OCI-LY1 (cell line): Measurements from ENCODE around the gene ALDH3A1.

Experiments used
- H2AFZ ChIP-seq: fragments of 200-600 bp; sonication (generic), shearing (Covaris generic); 2 replicates; pipeline ENCODE4 v1.6.0; 2014; ENCODE audit warnings: antibody characterized with exemption, mild to moderate bottlenecking, low read length
- H3F3A ChIP-seq: fragments of 200-600 bp; sonication (generic), shearing (Covaris generic); 2 replicates; pipeline ENCODE4 v1.6.0; 2014; ENCODE audit warnings: mild to moderate bottlenecking, antibody characterized with exemption, low read length, moderate library complexity; ENCODE audit not compliant: insufficient read depth
- H3K27ac ChIP-seq: fragments of 200-600 bp; sonication (generic); 2 replicates; pipeline ENCODE4 v1.5.1; 2014; ENCODE audit warnings: low read length, mixed run types, mild to moderate bottlenecking, low read depth; ENCODE audit not compliant: poor library complexity, severe bottlenecking
- H3K27me3 ChIP-seq: fragments of 200-600 bp; sonication (generic); 2 replicates; pipeline ENCODE4 v1.6.0; 2014; ENCODE audit warnings: antibody characterized with exemption, mild to moderate bottlenecking, low read length, moderate library complexity; ENCODE audit not compliant: insufficient read depth
- H3K36me3 ChIP-seq: fragments of 200-600 bp; sonication (generic); 2 replicates; pipeline ENCODE4 v1.6.1; 2014; ENCODE audit warnings: mild to moderate bottlenecking, antibody characterized with exemption, low read length, moderate library complexity, mixed read lengths; ENCODE audit not compliant: insufficient read depth
- H3K4me1 ChIP-seq: fragments of 200-600 bp; sonication (generic); 2 replicates; pipeline ENCODE4 v1.5.1; 2014; ENCODE audit warnings: mild to moderate bottlenecking, low read length, moderate library complexity; ENCODE audit not compliant: insufficient read depth, severe bottlenecking
- H3K4me2 ChIP-seq: fragments of 200-600 bp; sonication (generic), shearing (Covaris generic); 2 replicates; pipeline ENCODE4 v1.6.1; 2014; ENCODE audit warnings: low read length
- H3K4me3 ChIP-seq: fragments of 200-600 bp; sonication (generic); 2 replicates; pipeline ENCODE4 v1.5.1; 2014; ENCODE audit warnings: low read length, low read depth, mild to moderate bottlenecking, mixed read lengths; ENCODE audit not compliant: poor library complexity, severe bottlenecking
- H3K79me2 ChIP-seq: fragments of 200-600 bp; shearing (Covaris generic); 2 replicates; pipeline ENCODE4 v1.6.1; 2016; ENCODE audit warnings: mixed run types, low read length, mixed read lengths; ENCODE audit not compliant: insufficient read depth
- H3K9ac ChIP-seq: fragments of 200-600 bp; sonication (generic), shearing (Covaris generic); 2 replicates; pipeline ENCODE4 v1.6.1; 2014; ENCODE audit warnings: mild to moderate bottlenecking, low read length, mixed read lengths
- H3K9me2 ChIP-seq: fragments of 200-600 bp; sonication (generic), shearing (Covaris generic); 2 replicates; pipeline ENCODE4 v1.6.1; 2014; ENCODE audit warnings: low read depth, mild to moderate bottlenecking, low read length, mixed read lengths
- H3K9me3 ChIP-seq: fragments of 200-600 bp; shearing (Covaris generic); 2 replicates; pipeline ENCODE4 v1.6.1; 2014; ENCODE audit warnings: low read length, mixed read lengths
- H4K20me1 ChIP-seq: fragments of 200-600 bp; sonication (generic), shearing (Covaris generic); 2 replicates; pipeline ENCODE4 v1.6.0; 2016; ENCODE audit warnings: mild to moderate bottlenecking, low read length; ENCODE audit not compliant: insufficient read depth
- CTCF ChIP-seq: fragments of 200-600 bp; sonication (generic), shearing (Covaris generic); IDR thresholded peaks from 2 replicates; pipeline ENCODE4 v1.5.1; 2017; ENCODE audit warnings: mild to moderate bottlenecking, antibody characterized with exemption, low read length, moderate library complexity, mixed read lengths
- EZH2 ChIP-seq: fragments of 200-600 bp; sonication (generic), shearing (Covaris generic); IDR thresholded peaks from 2 replicates; pipeline ENCODE4 v1.8.0; 2017; ENCODE audit warnings: borderline replicate concordance, mixed run types, mild to moderate bottlenecking, antibody characterized with exemption, low read length, moderate library complexity, mixed read lengths

Gene ALDH3A1

GRCh38 chr17:19717031-19717360 lies 31.1 kb downstream of the ALDH3A1 start:
- H3K4me1 ChIP-seq: peaks cover 8% of the 10 kb centered on the region
- no peak overlapping the region for H3K4me3 ChIP-seq
- no peaks in the 10 kb centered on the region for H3F3A ChIP-seq
- TF ChIP-seq CTCF: no peak
- TF ChIP-seq EZH2: no peak
- no peak overlapping the region for H3K4me2 ChIP-seq
- H3K9ac ChIP-seq: no peak overlapping the region
- H3K27me3 ChIP-seq: no peaks in the 10 kb centered on the region; the same call in 1 of the 2 replicates
- no peaks in the 10 kb centered on the region for H4K20me1 ChIP-seq
- no peaks in the 10 kb centered on the region for H3K9me3 ChIP-seq
- no peaks in the 10 kb centered on the region for H3K36me3 ChIP-seq
- H2AFZ ChIP-seq: no peak overlapping the region
- no peak overlapping the region for H3K27ac ChIP-seq
- no peaks in the 10 kb centered on the region for H3K9me2 ChIP-seq
- H3K79me2 ChIP-seq: no peaks in the 10 kb centered on the region

GRCh38 chr17:19716108-19717030 lies 31.7 kb downstream of the ALDH3A1 start, which contains the start of gene SLC47A2:
Gene SLC47A2 (minus strand): TSS chr17:19716584. CDS start chr17:19716555, 29 bp downstream.
- Histone ChIP-seq H3K9ac (no peak within 1 kb of the TSS), H3K4me1 (peaks cover 8% of the 10 kb centered on the region), H3F3A (no peaks in the 10 kb centered on the region), H3K4me3 (no peak within 1 kb of the TSS), H3K9me2 (no peaks in the 10 kb centered on the region), H3K27me3 (no peaks in the 10 kb centered on the region; the same call in 1 of the 2 replicates), H3K9me3 (no peaks in the 10 kb centered on the region), H2AFZ (no peak within 1 kb of the TSS), H3K79me2 (no peaks in the 10 kb centered on the region), H3K27ac (no peak within 1 kb of the TSS), H3K4me2 (no peak within 1 kb of the TSS), H4K20me1 (no peaks in the 10 kb centered on the region), H3K36me3 (no peaks in the 10 kb centered on the region)
- TF ChIP-seq CTCF (no peak), EZH2 (no peak)

GRCh38 chr17:19714542-19715411 lies 33.3 kb downstream of the ALDH3A1 start:
- Histone ChIP-seq H3K27ac (no peak overlapping the region), H3K4me2 (no peak overlapping the region), H3F3A (no peaks in the 10 kb centered on the region), H2AFZ (no peak overlapping the region), H3K9me3 (no peaks in the 10 kb centered on the region), H4K20me1 (no peaks in the 10 kb centered on the region), H3K79me2 (no peaks in the 10 kb centered on the region), H3K4me3 (no peak overlapping the region), H3K9me2 (no peaks in the 10 kb centered on the region), H3K9ac (no peak overlapping the region), H3K27me3 (no peaks in the 10 kb centered on the region), H3K4me1 (no peaks in the 10 kb centered on the region), H3K36me3 (no peaks in the 10 kb centered on the region)
- TF ChIP-seq EZH2: no peak
- TF ChIP-seq CTCF: no peak
